ENCODE measurements around the gene USP25. TPM values are rescaled to one million over a fixed set of nuclear protein-coding genes. Genes with fewer than 3 reads are reported as not detected.

The USP25 gene
- total RNA-seq, 1 experiment from 2014 or later, result 42.0 TPM

DNA sequence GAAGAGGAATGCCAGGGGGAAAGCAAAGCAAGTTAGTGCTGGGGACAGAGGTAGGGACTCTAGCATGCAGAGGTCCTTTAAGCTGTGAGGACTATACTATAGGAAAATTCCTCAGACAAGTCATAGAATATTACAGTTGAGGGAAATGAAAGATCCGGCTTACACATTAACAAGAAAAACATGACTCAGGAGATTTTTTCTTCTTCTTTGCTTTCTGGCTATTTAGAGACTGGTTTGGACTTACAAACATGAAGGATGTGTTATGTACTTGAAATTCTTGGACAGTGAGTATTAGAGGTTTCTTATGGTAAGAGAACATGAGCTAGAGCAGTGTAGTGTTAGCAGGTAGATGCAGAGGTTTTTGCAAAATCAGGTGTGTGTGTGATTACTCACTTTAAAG, 24.9 kb downstream of the USP25 start (continued):
- TF ChIP-seq CBFB (CRISPR knock-in tag; IDR thresholded peaks at IDR 0.05; ENCODE audit: low read depth) (no peak), ZNF121 (CRISPR knock-in tag; IDR thresholded peaks at IDR 0.05) (no peak), ZNF232 (CRISPR knock-in tag; IDR thresholded peaks at IDR 0.05) (no peak)
- TF ChIP-seq, protein P1, sequence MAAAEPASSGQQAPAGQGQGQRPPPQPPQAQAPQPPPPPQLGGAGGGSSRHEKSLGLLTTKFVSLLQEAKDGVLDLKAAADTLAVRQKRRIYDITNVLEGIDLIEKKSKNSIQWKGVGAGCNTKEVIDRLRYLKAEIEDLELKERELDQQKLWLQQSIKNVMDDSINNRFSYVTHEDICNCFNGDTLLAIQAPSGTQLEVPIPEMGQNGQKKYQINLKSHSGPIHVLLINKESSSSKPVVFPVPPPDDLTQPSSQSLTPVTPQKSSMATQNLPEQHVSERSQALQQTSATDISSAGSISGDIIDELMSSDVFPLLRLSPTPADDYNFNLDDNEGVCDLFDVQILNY (CRISPR knock-in tag; IDR thresholded peaks at IDR 0.05), result no peak
- TF ChIP-seq, protein P2, sequence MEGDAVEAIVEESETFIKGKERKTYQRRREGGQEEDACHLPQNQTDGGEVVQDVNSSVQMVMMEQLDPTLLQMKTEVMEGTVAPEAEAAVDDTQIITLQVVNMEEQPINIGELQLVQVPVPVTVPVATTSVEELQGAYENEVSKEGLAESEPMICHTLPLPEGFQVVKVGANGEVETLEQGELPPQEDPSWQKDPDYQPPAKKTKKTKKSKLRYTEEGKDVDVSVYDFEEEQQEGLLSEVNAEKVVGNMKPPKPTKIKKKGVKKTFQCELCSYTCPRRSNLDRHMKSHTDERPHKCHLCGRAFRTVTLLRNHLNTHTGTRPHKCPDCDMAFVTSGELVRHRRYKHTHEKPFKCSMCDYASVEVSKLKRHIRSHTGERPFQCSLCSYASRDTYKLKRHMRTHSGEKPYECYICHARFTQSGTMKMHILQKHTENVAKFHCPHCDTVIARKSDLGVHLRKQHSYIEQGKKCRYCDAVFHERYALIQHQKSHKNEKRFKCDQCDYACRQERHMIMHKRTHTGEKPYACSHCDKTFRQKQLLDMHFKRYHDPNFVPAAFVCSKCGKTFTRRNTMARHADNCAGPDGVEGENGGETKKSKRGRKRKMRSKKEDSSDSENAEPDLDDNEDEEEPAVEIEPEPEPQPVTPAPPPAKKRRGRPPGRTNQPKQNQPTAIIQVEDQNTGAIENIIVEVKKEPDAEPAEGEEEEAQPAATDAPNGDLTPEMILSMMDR (IDR thresholded peaks at IDR 0.05), result no peak
- TF ChIP-seq, protein P3, sequence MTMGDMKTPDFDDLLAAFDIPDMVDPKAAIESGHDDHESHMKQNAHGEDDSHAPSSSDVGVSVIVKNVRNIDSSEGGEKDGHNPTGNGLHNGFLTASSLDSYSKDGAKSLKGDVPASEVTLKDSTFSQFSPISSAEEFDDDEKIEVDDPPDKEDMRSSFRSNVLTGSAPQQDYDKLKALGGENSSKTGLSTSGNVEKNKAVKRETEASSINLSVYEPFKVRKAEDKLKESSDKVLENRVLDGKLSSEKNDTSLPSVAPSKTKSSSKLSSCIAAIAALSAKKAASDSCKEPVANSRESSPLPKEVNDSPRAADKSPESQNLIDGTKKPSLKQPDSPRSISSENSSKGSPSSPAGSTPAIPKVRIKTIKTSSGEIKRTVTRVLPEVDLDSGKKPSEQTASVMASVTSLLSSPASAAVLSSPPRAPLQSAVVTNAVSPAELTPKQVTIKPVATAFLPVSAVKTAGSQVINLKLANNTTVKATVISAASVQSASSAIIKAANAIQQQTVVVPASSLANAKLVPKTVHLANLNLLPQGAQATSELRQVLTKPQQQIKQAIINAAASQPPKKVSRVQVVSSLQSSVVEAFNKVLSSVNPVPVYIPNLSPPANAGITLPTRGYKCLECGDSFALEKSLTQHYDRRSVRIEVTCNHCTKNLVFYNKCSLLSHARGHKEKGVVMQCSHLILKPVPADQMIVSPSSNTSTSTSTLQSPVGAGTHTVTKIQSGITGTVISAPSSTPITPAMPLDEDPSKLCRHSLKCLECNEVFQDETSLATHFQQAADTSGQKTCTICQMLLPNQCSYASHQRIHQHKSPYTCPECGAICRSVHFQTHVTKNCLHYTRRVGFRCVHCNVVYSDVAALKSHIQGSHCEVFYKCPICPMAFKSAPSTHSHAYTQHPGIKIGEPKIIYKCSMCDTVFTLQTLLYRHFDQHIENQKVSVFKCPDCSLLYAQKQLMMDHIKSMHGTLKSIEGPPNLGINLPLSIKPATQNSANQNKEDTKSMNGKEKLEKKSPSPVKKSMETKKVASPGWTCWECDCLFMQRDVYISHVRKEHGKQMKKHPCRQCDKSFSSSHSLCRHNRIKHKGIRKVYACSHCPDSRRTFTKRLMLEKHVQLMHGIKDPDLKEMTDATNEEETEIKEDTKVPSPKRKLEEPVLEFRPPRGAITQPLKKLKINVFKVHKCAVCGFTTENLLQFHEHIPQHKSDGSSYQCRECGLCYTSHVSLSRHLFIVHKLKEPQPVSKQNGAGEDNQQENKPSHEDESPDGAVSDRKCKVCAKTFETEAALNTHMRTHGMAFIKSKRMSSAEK (CRISPR knock-in tag; IDR thresholded peaks at IDR 0.05; ENCODE audit: borderline replicate concordance), result no peak
- TF ChIP-seq, protein P4, sequence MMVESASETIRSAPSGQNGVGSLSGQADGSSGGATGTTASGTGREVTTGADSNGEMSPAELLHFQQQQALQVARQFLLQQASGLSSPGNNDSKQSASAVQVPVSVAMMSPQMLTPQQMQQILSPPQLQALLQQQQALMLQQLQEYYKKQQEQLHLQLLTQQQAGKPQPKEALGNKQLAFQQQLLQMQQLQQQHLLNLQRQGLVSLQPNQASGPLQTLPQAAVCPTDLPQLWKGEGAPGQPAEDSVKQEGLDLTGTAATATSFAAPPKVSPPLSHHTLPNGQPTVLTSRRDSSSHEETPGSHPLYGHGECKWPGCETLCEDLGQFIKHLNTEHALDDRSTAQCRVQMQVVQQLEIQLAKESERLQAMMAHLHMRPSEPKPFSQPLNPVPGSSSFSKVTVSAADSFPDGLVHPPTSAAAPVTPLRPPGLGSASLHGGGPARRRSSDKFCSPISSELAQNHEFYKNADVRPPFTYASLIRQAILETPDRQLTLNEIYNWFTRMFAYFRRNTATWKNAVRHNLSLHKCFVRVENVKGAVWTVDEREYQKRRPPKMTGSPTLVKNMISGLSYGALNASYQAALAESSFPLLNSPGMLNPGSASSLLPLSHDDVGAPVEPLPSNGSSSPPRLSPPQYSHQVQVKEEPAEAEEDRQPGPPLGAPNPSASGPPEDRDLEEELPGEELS (CRISPR knock-in tag; IDR thresholded peaks at IDR 0.05), result no peak
- TF ChIP-seq, protein P5, sequence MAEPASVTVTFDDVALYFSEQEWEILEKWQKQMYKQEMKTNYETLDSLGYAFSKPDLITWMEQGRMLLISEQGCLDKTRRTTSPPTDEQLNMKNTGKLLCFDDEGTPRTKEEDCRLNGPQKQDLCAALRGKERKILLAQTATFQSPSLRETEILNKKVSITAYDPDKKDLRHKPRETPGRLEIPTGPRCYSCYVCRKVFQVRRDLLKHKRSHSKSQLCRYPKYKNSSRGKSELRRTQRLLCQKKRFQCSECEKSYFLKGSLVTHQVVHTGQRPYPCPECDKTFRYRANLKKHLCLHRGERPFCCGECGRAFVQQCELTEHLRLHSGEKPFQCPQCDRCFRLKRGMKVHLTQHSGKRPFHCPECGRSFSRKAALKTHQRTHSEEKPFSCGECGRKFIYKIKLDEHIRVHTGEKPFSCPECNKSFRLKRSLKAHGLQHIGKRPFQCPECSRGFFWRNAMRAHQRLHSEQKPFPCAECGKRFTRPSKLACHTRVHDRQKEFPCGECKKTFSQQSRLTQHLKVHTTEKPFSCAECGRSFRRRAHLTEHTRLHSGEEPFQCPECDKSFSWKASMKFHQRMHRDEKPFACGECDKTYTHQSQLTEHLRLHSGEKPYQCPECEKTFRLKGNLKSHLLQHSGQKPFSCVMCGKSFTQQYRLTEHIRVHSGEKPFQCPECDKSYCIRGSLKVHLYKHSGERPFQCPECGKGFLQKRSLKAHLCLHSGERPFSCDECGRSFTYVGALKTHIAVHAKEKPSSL (CRISPR knock-in tag; conservative IDR thresholded peaks at IDR 0.05), result no peak
- TF ChIP-seq, protein P6, sequence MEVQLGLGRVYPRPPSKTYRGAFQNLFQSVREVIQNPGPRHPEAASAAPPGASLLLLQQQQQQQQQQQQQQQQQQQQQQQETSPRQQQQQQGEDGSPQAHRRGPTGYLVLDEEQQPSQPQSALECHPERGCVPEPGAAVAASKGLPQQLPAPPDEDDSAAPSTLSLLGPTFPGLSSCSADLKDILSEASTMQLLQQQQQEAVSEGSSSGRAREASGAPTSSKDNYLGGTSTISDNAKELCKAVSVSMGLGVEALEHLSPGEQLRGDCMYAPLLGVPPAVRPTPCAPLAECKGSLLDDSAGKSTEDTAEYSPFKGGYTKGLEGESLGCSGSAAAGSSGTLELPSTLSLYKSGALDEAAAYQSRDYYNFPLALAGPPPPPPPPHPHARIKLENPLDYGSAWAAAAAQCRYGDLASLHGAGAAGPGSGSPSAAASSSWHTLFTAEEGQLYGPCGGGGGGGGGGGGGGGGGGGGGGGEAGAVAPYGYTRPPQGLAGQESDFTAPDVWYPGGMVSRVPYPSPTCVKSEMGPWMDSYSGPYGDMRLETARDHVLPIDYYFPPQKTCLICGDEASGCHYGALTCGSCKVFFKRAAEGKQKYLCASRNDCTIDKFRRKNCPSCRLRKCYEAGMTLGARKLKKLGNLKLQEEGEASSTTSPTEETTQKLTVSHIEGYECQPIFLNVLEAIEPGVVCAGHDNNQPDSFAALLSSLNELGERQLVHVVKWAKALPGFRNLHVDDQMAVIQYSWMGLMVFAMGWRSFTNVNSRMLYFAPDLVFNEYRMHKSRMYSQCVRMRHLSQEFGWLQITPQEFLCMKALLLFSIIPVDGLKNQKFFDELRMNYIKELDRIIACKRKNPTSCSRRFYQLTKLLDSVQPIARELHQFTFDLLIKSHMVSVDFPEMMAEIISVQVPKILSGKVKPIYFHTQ (CRISPR knock-in tag; IDR thresholded peaks at IDR 0.05), result no peak

DNA sequence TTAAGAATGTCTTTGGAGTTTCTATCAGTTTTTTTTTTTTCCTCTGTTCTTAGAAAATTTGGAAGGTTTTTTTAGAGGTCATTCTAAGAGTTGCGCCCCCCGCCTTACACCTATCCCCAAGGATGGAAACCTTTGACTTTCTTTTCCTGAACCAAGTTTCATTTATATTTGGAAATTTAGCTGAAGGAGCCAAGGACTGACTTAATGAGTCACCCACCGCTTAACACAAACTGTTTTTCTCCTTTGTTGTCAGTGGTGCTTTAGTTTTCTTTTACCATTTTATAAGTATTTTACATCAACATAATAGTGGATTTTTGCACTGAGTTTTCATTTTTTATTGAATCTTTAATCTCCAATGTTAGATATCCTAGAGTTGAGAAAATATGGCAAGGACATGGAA, 25.3 kb downstream of the USP25 start:
- H3K27me3 Mint-ChIP-seq (ENCODE audit: low read depth), result no peaks in the 10 kb centered on the region
- H3K4me1 Mint-ChIP-seq, result peaks cover 72% of the 10 kb centered on the region
- DNase-seq (ENCODE audit: low spot score), result no peak
- H3K27ac Mint-ChIP-seq, result peak overlapping the region; percentile 3
- ChIA-PET CTCF (interaction anchor here (0.9 kb wide), 1 partner anchor 66 kb away, joined by 3 read pairs; no protein-coding TSS in a partner anchor), POLR2A (no interaction called here)
- no peak overlapping the region for H3K4me3 Mint-ChIP-seq
- no peak for ATAC-seq
- H3K36me3 Mint-ChIP-seq, result peaks cover 19% of the 10 kb centered on the region
- peaks cover 20% of the 10 kb centered on the region for H3K9me3 Mint-ChIP-seq
- TF ChIP-seq HMGA2 (CRISPR knock-in tag; IDR thresholded peaks at IDR 0.05) (no peak), ZNF263 (CRISPR knock-in tag; IDR thresholded peaks at IDR 0.05; ENCODE audit: low read depth) (no peak), ESRRA (CRISPR knock-in tag; IDR thresholded peaks at IDR 0.05; ENCODE audit: borderline replicate concordance) (no peak), JAZF1 (CRISPR knock-in tag; IDR thresholded peaks at IDR 0.05) (no peak), ETV6 (CRISPR knock-in tag; IDR thresholded peaks at IDR 0.05) (no peak), ZNF138 (CRISPR knock-in tag; conservative IDR thresholded peaks at IDR 0.05) (no peak)
- TF ChIP-seq, protein P7, sequence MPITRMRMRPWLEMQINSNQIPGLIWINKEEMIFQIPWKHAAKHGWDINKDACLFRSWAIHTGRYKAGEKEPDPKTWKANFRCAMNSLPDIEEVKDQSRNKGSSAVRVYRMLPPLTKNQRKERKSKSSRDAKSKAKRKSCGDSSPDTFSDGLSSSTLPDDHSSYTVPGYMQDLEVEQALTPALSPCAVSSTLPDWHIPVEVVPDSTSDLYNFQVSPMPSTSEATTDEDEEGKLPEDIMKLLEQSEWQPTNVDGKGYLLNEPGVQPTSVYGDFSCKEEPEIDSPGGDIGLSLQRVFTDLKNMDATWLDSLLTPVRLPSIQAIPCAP (CRISPR knock-in tag; IDR thresholded peaks at IDR 0.05), result no peak
- TF ChIP-seq, protein P3 (CRISPR knock-in tag; IDR thresholded peaks at IDR 0.05; ENCODE audit: borderline replicate concordance), result no peak
